Activated T-cell treated with anti-CD3 and anti-CD28 coated beads for 4 hours (primary cell): Measurements from ENCODE around the gene FOLR3.
A peak's percentile ranks its signal among the peaks of the same experiment; 100 is the strongest.
"Not testable (repeated sequence)": the region's sequence is repeated elsewhere in the genome, so short reads cannot be mapped to it uniquely, and the experiment has no call there.

Experiments
- DNase-seq: peaks from one replicate; pipeline ENCODE4 v3.0.0-alpha.2; 2020

FOLR3 gene

GRCh38 chr11:72135473-72135872 lies at the start of gene FOLR3:
Gene FOLR3, plus strand, starts transcription at chr11:72135725. Its CDS starts 228 bp downstream, at chr11:72135953.
- DNase-seq: not testable (repeated sequence)

GRCh38 chr11:72088076-72088808 lies 47.3 kb upstream of the FOLR3 start:
- no peak for DNase-seq

GRCh38 chr11:72091292-72091691 lies 44.2 kb upstream of the FOLR3 start:
- DNase-seq: peak; percentile 67

GRCh38 chr11:72098741-72099140 lies 36.8 kb upstream of the FOLR3 start:
- DNase-seq: no peak

GRCh38 chr11:72100009-72100408 lies 35.5 kb upstream of the FOLR3 start:
- no peak for DNase-seq

GRCh38 chr11:72100462-72100861 lies 35.1 kb upstream of the FOLR3 start:
- DNase-seq: no peak

GRCh38 chr11:72102162-72102561 lies 33.4 kb upstream of the FOLR3 start:
- DNase-seq: no peak

GRCh38 chr11:72102631-72102945 lies 32.9 kb upstream of the FOLR3 start:
- DNase-seq: no peak

GRCh38 chr11:72102946-72103753 lies 32.4 kb upstream of the FOLR3 start, which contains the start of gene LAMTOR1:
Gene LAMTOR1, minus strand, starts transcription at chr11:72103297. Its CDS starts 73 bp downstream, at chr11:72103224.
- peak; percentile 97 for DNase-seq

- no peak for DNase-seq
Measured at GRCh38 chr11:72103754-72104167, 31.8 kb upstream of the FOLR3 start.

- no peak for DNase-seq
Measured at GRCh38 chr11:72105888-72106287, 29.6 kb upstream of the FOLR3 start, which contains the start of gene TOMT. Gene TOMT, plus strand, starts transcription at chr11:72105924. Its CDS starts 28 bp downstream, at chr11:72105952.

- no peak for DNase-seq
Measured at GRCh38 chr11:72111300-72112142, 24.0 kb upstream of the FOLR3 start.

GRCh38 chr11:72112143-72112977 lies 23.2 kb upstream of the FOLR3 start, which contains the start of gene ANAPC15:
Gene ANAPC15, minus strand, starts transcription at chr11:72112695. Its CDS starts 1,419 bp downstream, at chr11:72111276.
- DNase-seq: peak; percentile 100

- no peak for DNase-seq
Measured at GRCh38 chr11:72112978-72113808, 22.3 kb upstream of the FOLR3 start.

- no peak for DNase-seq
Measured at GRCh38 chr11:72114570-72114969, 21.0 kb upstream of the FOLR3 start.

- DNase-seq: no peak
Measured at GRCh38 chr11:72116019-72116755, 19.3 kb upstream of the FOLR3 start.

GRCh38 chr11:72119198-72119597 lies 16.3 kb upstream of the FOLR3 start:
- no peak for DNase-seq

GRCh38 chr11:72120930-72121329 lies 14.6 kb upstream of the FOLR3 start:
- DNase-seq: no peak

- no peak for DNase-seq
Measured at GRCh38 chr11:72122607-72123006, 12.9 kb upstream of the FOLR3 start.

- DNase-seq: no peak
Measured at GRCh38 chr11:72123117-72123653, 12.3 kb upstream of the FOLR3 start.
